ENCODE results near the gene SNRPA1.
A peak's percentile ranks its signal among the peaks of the same experiment; 100 is the strongest.

The SNRPA1 gene

GRCh38 chr15:101327147-101327740 is 32.2 kb upstream of the SNRPA1 start:
- no peaks in the 10 kb centered on the region for H3K27me3 ChIP-seq (replicated peaks; ENCODE audit: control insufficient read depth, insufficient read depth, low read length, poor library complexity, severe bottlenecking)
- H3K36me3 ChIP-seq (ENCODE audit: control insufficient read depth, insufficient read depth, low read length), result no peaks in the 10 kb centered on the region
- H3K9me3 ChIP-seq (ENCODE audit: control insufficient read depth, low read length), result no peaks in the 10 kb centered on the region
- no peaks in the 10 kb centered on the region for H3K4me1 ChIP-seq (ENCODE audit: control insufficient read depth, insufficient read depth, low read length, poor library complexity, severe bottlenecking)
- DNase-seq, result no peak
- no peak overlapping the region for H3K27ac ChIP-seq (ENCODE audit: insufficient read depth, low read length, poor library complexity, severe bottlenecking)
- H3K4me3 ChIP-seq (ENCODE audit: insufficient read depth, low read depth, low read length, poor library complexity, severe bottlenecking), result no peak overlapping the region

- Histone ChIP-seq H3K27me3 (replicated peaks; ENCODE audit: control insufficient read depth, insufficient read depth, low read length, poor library complexity, severe bottlenecking) (no peaks in the 10 kb centered on the region), H3K36me3 (ENCODE audit: control insufficient read depth, insufficient read depth, low read length) (no peaks in the 10 kb centered on the region), H3K9me3 (ENCODE audit: control insufficient read depth, low read length) (no peaks in the 10 kb centered on the region), H3K4me1 (ENCODE audit: control insufficient read depth, insufficient read depth, low read length, poor library complexity, severe bottlenecking) (no peaks in the 10 kb centered on the region), H3K4me3 (ENCODE audit: insufficient read depth, low read depth, low read length, poor library complexity, severe bottlenecking) (no peak overlapping the region), H3K27ac (ENCODE audit: insufficient read depth, low read length, poor library complexity, severe bottlenecking) (no peak overlapping the region)
- DNase-seq, result no peak
Observed at GRCh38 chr15:101326462-101327146, 31.6 kb upstream of the SNRPA1 start.

- Histone ChIP-seq H3K9me3 (ENCODE audit: control insufficient read depth, low read length) (no peaks in the 10 kb centered on the region), H3K36me3 (ENCODE audit: control insufficient read depth, insufficient read depth, low read length) (no peaks in the 10 kb centered on the region), H3K4me3 (ENCODE audit: insufficient read depth, low read depth, low read length, poor library complexity, severe bottlenecking) (no peak overlapping the region), H3K27ac (ENCODE audit: insufficient read depth, low read length, poor library complexity, severe bottlenecking) (no peak overlapping the region), H3K4me1 (ENCODE audit: control insufficient read depth, insufficient read depth, low read length, poor library complexity, severe bottlenecking) (peaks cover 4% of the 10 kb centered on the region), H3K27me3 (replicated peaks; ENCODE audit: control insufficient read depth, insufficient read depth, low read length, poor library complexity, severe bottlenecking) (no peaks in the 10 kb centered on the region)
- no peak for DNase-seq
Observed at GRCh38 chr15:101326026-101326315, 30.9 kb upstream of the SNRPA1 start.

- H3K36me3 ChIP-seq (ENCODE audit: control insufficient read depth, insufficient read depth, low read length), result no peaks in the 10 kb centered on the region
- peaks cover 9% of the 10 kb centered on the region for H3K4me1 ChIP-seq (ENCODE audit: control insufficient read depth, insufficient read depth, low read length, poor library complexity, severe bottlenecking)
- H3K4me3 ChIP-seq (ENCODE audit: insufficient read depth, low read depth, low read length, poor library complexity, severe bottlenecking), result no peak overlapping the region
- DNase-seq, result no peak
- H3K9me3 ChIP-seq (ENCODE audit: control insufficient read depth, low read length), result no peaks in the 10 kb centered on the region
- no peaks in the 10 kb centered on the region for H3K27me3 ChIP-seq (replicated peaks; ENCODE audit: control insufficient read depth, insufficient read depth, low read length, poor library complexity, severe bottlenecking)
- H3K27ac ChIP-seq (ENCODE audit: insufficient read depth, low read length, poor library complexity, severe bottlenecking), result no peak overlapping the region
Observed at GRCh38 chr15:101325263-101326025, 30.4 kb upstream of the SNRPA1 start.

GRCh38 chr15:101324524-101325177 is 29.6 kb upstream of the SNRPA1 start:
- Histone ChIP-seq H3K4me3 (ENCODE audit: insufficient read depth, low read depth, low read length, poor library complexity, severe bottlenecking) (no peak overlapping the region), H3K9me3 (ENCODE audit: control insufficient read depth, low read length) (no peaks in the 10 kb centered on the region), H3K27me3 (replicated peaks; ENCODE audit: control insufficient read depth, insufficient read depth, low read length, poor library complexity, severe bottlenecking) (no peaks in the 10 kb centered on the region), H3K4me1 (ENCODE audit: control insufficient read depth, insufficient read depth, low read length, poor library complexity, severe bottlenecking) (peaks cover 11% of the 10 kb centered on the region), H3K36me3 (ENCODE audit: control insufficient read depth, insufficient read depth, low read length) (no peaks in the 10 kb centered on the region), H3K27ac (ENCODE audit: insufficient read depth, low read length, poor library complexity, severe bottlenecking) (no peak overlapping the region)
- DNase-seq, result no peak

GRCh38 chr15:101323793-101324523 is 28.9 kb upstream of the SNRPA1 start:
- DNase-seq, result no peak
- H3K4me1 ChIP-seq (ENCODE audit: control insufficient read depth, insufficient read depth, low read length, poor library complexity, severe bottlenecking), result peaks cover 11% of the 10 kb centered on the region
- no peak overlapping the region for H3K27ac ChIP-seq (ENCODE audit: insufficient read depth, low read length, poor library complexity, severe bottlenecking)
- H3K4me3 ChIP-seq (ENCODE audit: insufficient read depth, low read depth, low read length, poor library complexity, severe bottlenecking), result no peak overlapping the region
- no peaks in the 10 kb centered on the region for H3K9me3 ChIP-seq (ENCODE audit: control insufficient read depth, low read length)
- H3K27me3 ChIP-seq (replicated peaks; ENCODE audit: control insufficient read depth, insufficient read depth, low read length, poor library complexity, severe bottlenecking), result no peaks in the 10 kb centered on the region
- no peaks in the 10 kb centered on the region for H3K36me3 ChIP-seq (ENCODE audit: control insufficient read depth, insufficient read depth, low read length)

GRCh38 chr15:101322854-101323477 is 27.9 kb upstream of the SNRPA1 start:
- H3K36me3 ChIP-seq (ENCODE audit: control insufficient read depth, insufficient read depth, low read length), result no peaks in the 10 kb centered on the region
- no peak overlapping the region for H3K27ac ChIP-seq (ENCODE audit: insufficient read depth, low read length, poor library complexity, severe bottlenecking)
- no peaks in the 10 kb centered on the region for H3K9me3 ChIP-seq (ENCODE audit: control insufficient read depth, low read length)
- no peaks in the 10 kb centered on the region for H3K27me3 ChIP-seq (replicated peaks; ENCODE audit: control insufficient read depth, insufficient read depth, low read length, poor library complexity, severe bottlenecking)
- DNase-seq, result no peak
- peaks cover 11% of the 10 kb centered on the region for H3K4me1 ChIP-seq (ENCODE audit: control insufficient read depth, insufficient read depth, low read length, poor library complexity, severe bottlenecking)
- H3K4me3 ChIP-seq (ENCODE audit: insufficient read depth, low read depth, low read length, poor library complexity, severe bottlenecking), result no peak overlapping the region

- Histone ChIP-seq H3K9me3 (ENCODE audit: control insufficient read depth, low read length) (no peaks in the 10 kb centered on the region), H3K4me3 (ENCODE audit: insufficient read depth, low read depth, low read length, poor library complexity, severe bottlenecking) (no peak overlapping the region), H3K4me1 (ENCODE audit: control insufficient read depth, insufficient read depth, low read length, poor library complexity, severe bottlenecking) (peaks cover 11% of the 10 kb centered on the region), H3K27ac (ENCODE audit: insufficient read depth, low read length, poor library complexity, severe bottlenecking) (no peak overlapping the region), H3K36me3 (ENCODE audit: control insufficient read depth, insufficient read depth, low read length) (no peaks in the 10 kb centered on the region), H3K27me3 (replicated peaks; ENCODE audit: control insufficient read depth, insufficient read depth, low read length, poor library complexity, severe bottlenecking) (no peaks in the 10 kb centered on the region)
- no peak for DNase-seq
Observed at GRCh38 chr15:101322016-101322695, 27.1 kb upstream of the SNRPA1 start.

GRCh38 chr15:101320501-101321052 is 25.5 kb upstream of the SNRPA1 start:
- H3K4me1 ChIP-seq (ENCODE audit: control insufficient read depth, insufficient read depth, low read length, poor library complexity, severe bottlenecking), result peaks cover 11% of the 10 kb centered on the region
- no peaks in the 10 kb centered on the region for H3K9me3 ChIP-seq (ENCODE audit: control insufficient read depth, low read length)
- no peaks in the 10 kb centered on the region for H3K36me3 ChIP-seq (ENCODE audit: control insufficient read depth, insufficient read depth, low read length)
- H3K27me3 ChIP-seq (replicated peaks; ENCODE audit: control insufficient read depth, insufficient read depth, low read length, poor library complexity, severe bottlenecking), result no peaks in the 10 kb centered on the region
- peak; percentile 12 to 33 (median 29) for DNase-seq
- peak overlapping the region; percentile 37 for H3K4me3 ChIP-seq (ENCODE audit: insufficient read depth, low read depth, low read length, poor library complexity, severe bottlenecking)
- no peak overlapping the region for H3K27ac ChIP-seq (ENCODE audit: insufficient read depth, low read length, poor library complexity, severe bottlenecking)

Measured in effector memory CD4-positive, alpha-beta T cell (primary cell).